HepG2 (cell line): ENCODE measurements around the gene ZFYVE26. TPM values are rescaled to one million over a fixed set of nuclear protein-coding genes. Genes with fewer than 3 reads are reported as not detected.
"Not testable (repeated sequence)": the region's sequence is repeated elsewhere in the genome, so short reads cannot be mapped to it uniquely, and the experiment has no call there.

Experiments used
- ATAC-seq: fragments of 200-7000 bp; cut with Tn5 transposase; 3 replicates; pipeline ENCODE4 v1.9.1; 2020; ENCODE audit warnings: mild to moderate bottlenecking, moderate library complexity
- BruUV-seq: library from RNA; stranded (reverse); fragments of 400-500 nt; replicated peaks from 2 replicates; lab custom pipeline; 2021; lab: Mats Ljungman, UMichigan
- CTCF ChIA-PET: fragments of 300-600 bp; formaldehyde crosslinking; extraction: SDS; loops from one replicate; lab custom pipeline; 2021; ENCODE audit warnings: low total read pairs, inconsistent platforms, low intra/inter-chr PET ratio; lab: Yijun Ruan, JAX
- POLR2A ChIA-PET: fragments of 350-600 bp; sonication (Branson Sonifier 250); formaldehyde crosslinking; loops from one replicate; lab custom pipeline; 2020; ENCODE audit warnings: antibody characterized with exemption, inconsistent platforms; lab: Yijun Ruan, JAX
- DNase-seq: peaks from one replicate; pipeline ENCODE4 v3.0.0-alpha.2; 2015; ENCODE audit warnings: low spot score
- FAIRE-seq: peaks from 3 replicates; lab custom pipeline; 2011; peaks lifted over from hg19 to GRCh38; lab: Jason Lieb, UNC
- H2AFZ ChIP-seq: one replicate; pipeline ENCODE4 v1.6.1; 2011; ENCODE audit warnings: low read length, inconsistent platforms
- H3K27ac ChIP-seq: fragments of 300-600 bp; 3 replicates; pipeline ENCODE4 v1.8.0; 2011; ENCODE audit warnings: mixed run types, mild to moderate bottlenecking, mixed read lengths, low read length, inconsistent platforms; ENCODE audit not compliant: insufficient read depth; ENCODE audit errors: extremely low read length
- H3K27me3 ChIP-seq, 2 experiments: fragments of 200-600 bp in 1 of 2; 2 replicates in 1 of 2; 3 replicates in 1 of 2; pipeline versions ENCODE4 v1.6.0 to v1.8.0; 2011; ENCODE audit warnings: low read length in 2 of 2, mild to moderate bottlenecking in 2 of 2, moderate library complexity in 2 of 2, inconsistent platforms in 1 of 2; ENCODE audit not compliant: insufficient read depth in 2 of 2, control insufficient read depth in 1 of 2
- H3K36me3 ChIP-seq, 2 experiments: fragments of 200-600 bp in 1 of 2; replicated peaks in 1 of 2; 2 replicates in 1 of 2; 3 replicates in 1 of 2; pipeline versions ENCODE4 v1.5.1 to v1.8.0; 2011; ENCODE audit warnings: low read length in 2 of 2, inconsistent platforms in 1 of 2; ENCODE audit not compliant: insufficient read depth in 2 of 2, control insufficient read depth in 1 of 2
- H3K4me1 ChIP-seq: 2 replicates; pipeline ENCODE4 v1.5.1; 2012; ENCODE audit warnings: low read length, inconsistent platforms; ENCODE audit not compliant: insufficient read depth
- H3K4me2 ChIP-seq: 2 replicates; pipeline ENCODE4 v1.6.0; 2011; ENCODE audit warnings: low read depth, low read length, inconsistent platforms
- H3K4me3 ChIP-seq, 3 experiments: fragments of 200-600 bp in 1 of 3; sonication (generic), shearing (Covaris generic) in 1 of 3; replicated peaks in 1 of 3; 2 replicates each; pipeline ENCODE4 v1.5.1; 2011 to 2016; ENCODE audit warnings: low read length in 3 of 3, inconsistent platforms in 2 of 3, low read depth in 2 of 3, mild to moderate bottlenecking in 2 of 3, control low read depth in 1 of 3, mixed read lengths in 1 of 3; ENCODE audit not compliant: insufficient read depth in 1 of 3
- H3K79me2 ChIP-seq: one replicate; pipeline ENCODE4 v1.6.1; 2011; ENCODE audit warnings: low read length, inconsistent platforms; ENCODE audit not compliant: insufficient read depth
- H3K9ac ChIP-seq: 2 replicates; pipeline ENCODE4 v1.6.0; 2011; ENCODE audit warnings: mild to moderate bottlenecking, low read depth, low read length, inconsistent platforms; ENCODE audit not compliant: insufficient read depth
- H3K9me3 ChIP-seq: 2 replicates; pipeline ENCODE4 v1.5.1; 2012; ENCODE audit warnings: mild to moderate bottlenecking, low read length
- H4K20me1 ChIP-seq: 2 replicates; pipeline ENCODE4 v1.6.0; 2011; ENCODE audit warnings: inconsistent platforms, mild to moderate bottlenecking, low read length, moderate library complexity; ENCODE audit not compliant: insufficient read depth
- HMGXB4 ChIP-seq, 2 experiments: sonication (generic) in 1 of 2; formaldehyde crosslinking in 1 of 2; IDR thresholded peaks; 2 replicates each; pipeline versions ENCODE4 v1.4.0 to v1.6.1; 2018 to 2020; ENCODE audit warnings: missing genetic modification reagents in 2 of 2, borderline replicate concordance in 1 of 2, low read depth in 1 of 2, mild to moderate bottlenecking in 1 of 2, missing biosample characterization in 1 of 2
- ZFP36 ChIP-seq: fragments of 150-350 bp; IDR thresholded peaks from 2 replicates; pipeline ENCODE4 v1.6.1; 2018; ENCODE audit warnings: borderline replicate concordance, low read length, low read depth; ENCODE audit not compliant: partially characterized antibody
- ZNF260 ChIP-seq: sonication (generic); formaldehyde crosslinking; IDR thresholded peaks from 2 replicates; pipeline ENCODE4 v1.4.0; 2020; ENCODE audit warnings: missing genetic modification reagents, low read depth, mild to moderate bottlenecking, borderline replicate concordance
- ZNF724P ChIP-seq: sonication (generic); formaldehyde crosslinking; IDR thresholded peaks from 2 replicates; pipeline ENCODE4 v1.8.0; 2022; ENCODE audit warnings: missing genetic modification reagents, borderline replicate concordance
- WGBS: methylation state at CpG from one replicate; pipeline ENCODE4 v1.1.6; 2017; ENCODE audit warnings: low lambda C conversion rate; 5-methylcytosine and 5-hydroxymethylcytosine counted together
- in situ Hi-C: cut with HindIII; loops from 2 replicates; pipeline ENCODE4 v1.10.0; 2017; ENCODE audit warnings: low pct_unique_long_range_greater_than_20kb; ENCODE audit not compliant: extremely low pct_ligation_motif_present
- intact Hi-C: fragments of 100-400 bp; cut with micrococcal nuclease; formaldehyde crosslinking; loops from one replicate; pipeline ENCODE4 v1.10.0; 2022; ENCODE audit not compliant: unreplicated experiment
- polyA plus RNA-seq, 8 experiments: library from polyadenylated mRNA; depleted of rRNA in 3 of 8; stranded (reverse) in 7 of 8; unstranded in 1 of 8; fragments of >200 nt; fragmentation: Illumina TruSeq in 4 of 8; extraction: Trizol in 4 of 8; gene quantifications; 2 replicates each; pipeline versions ENCODE4 v1.2.1 to v1.2.3, GENCODE V29; 2011 to 2016; ENCODE audit warnings: low read depth in 4 of 8, missing spikeins in 1 of 8, mixed read lengths in 1 of 8; ENCODE audit not compliant: insufficient read depth in 1 of 8
- total RNA-seq, 5 experiments: library from RNA; depleted of rRNA; stranded (reverse); fragments of >200 nt; fragmentation: Illumina TruSeq; extraction: Trizol; gene quantifications; 2 replicates each; pipeline ENCODE4 v1.2.3, GENCODE V29; 2016; ENCODE audit warnings: low read depth in 1 of 5
- TF ChIP-seq, protein P1 (sequence below): sonication (generic); formaldehyde crosslinking; IDR thresholded peaks from 2 replicates; pipeline ENCODE4 v1.5.1; 2020; ENCODE audit warnings: mild to moderate bottlenecking, missing genetic modification reagents

ZFYVE26 gene
- total and polyA plus RNA-seq, 2 of the 13 experiments (the other 11 are each of a cell fraction or from before 2014, with no cell fraction given), result 13.6 to 16.4 TPM

- in situ Hi-C loops (no loop called here), intact Hi-C loops (no loop called here)
- H3K4me2 ChIP-seq, result no peak overlapping the region
- CTCF ChIA-PET, result no interaction called here
- H3K36me3 ChIP-seq, result no peaks in the 10 kb centered on the region
- no peaks in the 10 kb centered on the region for H4K20me1 ChIP-seq
- H3K9me3 ChIP-seq, result peaks cover 31% of the 10 kb centered on the region
- no peaks in the 10 kb centered on the region for H3K79me2 ChIP-seq
- BruUV-seq, result no TSS peak
- peaks cover 19% of the 10 kb centered on the region for H3K4me1 ChIP-seq
- H2AFZ ChIP-seq, result no peak overlapping the region
- TF ChIP-seq HMGXB4 (CRISPR knock-in tag; IDR thresholded peaks at IDR 0.05; ENCODE audit: borderline replicate concordance in 1 of 2, low read depth in 1 of 2), result no peak
- TF ChIP-seq ZNF260 (CRISPR knock-in tag), result no peak
- TF ChIP-seq, protein P1, sequence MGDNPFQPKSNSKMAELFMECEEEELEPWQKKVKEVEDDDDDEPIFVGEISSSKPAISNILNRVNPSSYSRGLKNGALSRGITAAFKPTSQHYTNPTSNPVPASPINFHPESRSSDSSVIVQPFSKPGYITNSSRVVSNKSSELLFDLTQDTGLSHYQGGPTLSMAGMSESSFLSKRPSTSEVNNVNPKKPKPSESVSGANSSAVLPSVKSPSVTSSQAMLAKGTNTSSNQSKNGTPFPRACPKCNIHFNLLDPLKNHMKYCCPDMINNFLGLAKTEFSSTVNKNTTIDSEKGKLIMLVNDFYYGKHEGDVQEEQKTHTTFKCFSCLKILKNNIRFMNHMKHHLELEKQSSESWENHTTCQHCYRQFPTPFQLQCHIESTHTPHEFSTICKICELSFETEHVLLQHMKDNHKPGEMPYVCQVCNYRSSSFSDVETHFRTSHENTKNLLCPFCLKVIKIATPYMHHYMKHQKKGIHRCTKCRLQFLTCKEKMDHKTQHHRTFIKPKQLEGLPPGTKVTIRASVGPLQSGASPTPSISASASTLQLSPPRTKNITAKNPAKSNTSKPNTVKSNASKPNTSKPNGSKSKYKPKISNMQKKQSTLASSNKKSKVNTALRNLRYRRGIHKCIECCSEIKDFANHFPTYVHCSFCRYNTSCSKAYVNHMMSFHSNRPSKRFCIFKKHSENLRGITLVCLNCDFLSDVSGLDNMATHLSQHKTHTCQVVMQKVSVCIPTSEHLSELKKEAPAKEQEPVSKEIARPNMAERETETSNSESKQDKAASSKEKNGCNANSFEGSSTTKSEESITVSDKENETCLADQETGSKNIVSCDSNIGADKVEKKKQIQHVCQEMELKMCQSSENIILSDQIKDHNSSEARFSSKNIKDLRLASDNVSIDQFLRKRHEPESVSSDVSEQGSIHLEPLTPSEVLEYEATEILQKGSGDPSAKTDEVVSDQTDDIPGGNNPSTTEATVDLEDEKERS (CRISPR knock-in tag), result peak; percentile 86; the same call in 1 of the 2 replicates
- TF ChIP-seq ZNF724P, result peak; percentile 92; the same call in 1 of the 2 replicates
- peak; percentile 84 for TF ChIP-seq ZFP36
- no peaks in the 10 kb centered on the region for H3K27me3 ChIP-seq
- no peak overlapping the region for H3K4me3 ChIP-seq
- POLR2A ChIA-PET, result interaction anchor here (1.3 kb wide), 1 partner anchor 107 kb away, joined by 3 read pairs; the partner anchor contains the start of gene ZFYVE26
- 92% methylated on average over 2 of the region's 2 CpGs for WGBS
- DNase-seq, result no peak
- no peak overlapping the region for H3K9ac ChIP-seq
- no peak overlapping the region for H3K27ac ChIP-seq
- ATAC-seq, result no peak
- FAIRE-seq, result no peak
Measured at GRCh38 chr14:67710209-67710608, 106.2 kb downstream of the ZFYVE26 start.

DNA sequence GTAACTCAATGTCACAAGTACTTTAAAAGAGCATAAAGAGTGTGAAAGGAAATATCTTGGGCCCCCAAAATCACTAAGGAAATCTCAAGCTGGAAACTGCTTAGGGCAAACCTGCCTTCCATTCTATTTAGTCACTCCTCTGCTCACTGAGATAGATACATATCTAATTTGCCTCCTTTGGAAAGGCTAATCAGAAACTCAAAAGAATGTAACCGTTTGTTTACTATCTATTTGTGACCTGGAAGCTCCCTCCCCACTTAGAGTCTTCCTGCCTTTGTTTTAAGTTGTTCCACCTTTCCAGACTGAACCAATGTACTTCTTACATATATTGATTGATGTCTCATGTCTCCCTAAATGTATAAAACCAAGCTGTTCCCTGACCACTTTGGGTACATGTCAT is 106.6 kb downstream of the ZFYVE26 start:
- Histone ChIP-seq H3K9me3 (peaks cover 31% of the 10 kb centered on the region), H3K4me2 (peak overlapping the region; percentile 23; the same call in 1 of the 2 replicates), H3K4me1 (peaks cover 23% of the 10 kb centered on the region)
- in situ Hi-C loops (loop anchor here (10.0 kb wide), 2 partner anchors 95 to 125 kb away; partner anchors contain the start of gene ARG2), intact Hi-C loops (loop anchor here (10.0 kb wide), 3 partner anchors 55 to 285 kb away; no protein-coding TSS in a partner anchor)
- H3K27me3 ChIP-seq, H4K20me1 ChIP-seq, H2AFZ ChIP-seq, H3K4me3 ChIP-seq, H3K79me2 ChIP-seq, H3K9ac ChIP-seq, FAIRE-seq, H3K27ac ChIP-seq, H3K36me3 ChIP-seq, BruUV-seq, DNase-seq, ATAC-seq, CTCF ChIA-PET: not testable (repeated sequence)
- POLR2A ChIA-PET, result interaction anchor here (0.6 to 1.3 kb wide), 2 partner anchors 14 to 107 kb away, joined by 3 read pairs; partner anchors contain the start of genes RDH11 and ZFYVE26
- 5% methylated on average over 1 of the region's 1 CpG for WGBS
